Breast epithelium (tissue), 3 donors: ENCODE data around the gene VPS51.

Experiments
- CTCF ChIP-seq, 3 donors: fragments of 450-650 bp; IDR thresholded peaks; one replicate each; pipeline ENCODE4 v1.5.1; 2016 to 2017; ENCODE audit warnings: antibody characterized with exemption in 3 of 3, mild to moderate bottlenecking in 3 of 3, moderate library complexity in 3 of 3
- POLR2A ChIP-seq: fragments of 450-650 bp; IDR thresholded peaks from one replicate; pipeline ENCODE4 v1.6.1; 2016; ENCODE audit warnings: antibody characterized with exemption, mild to moderate bottlenecking, moderate library complexity
- POLR2AphosphoS5 ChIP-seq, 3 donors: sonication (generic); formaldehyde crosslinking; IDR thresholded peaks; one replicate each; pipeline ENCODE4 v1.6.1; 2017; ENCODE audit warnings: antibody characterized with exemption in 3 of 3

GRCh38 chr11:65130631-65131416 is 34.8 kb downstream of the VPS51 start:
- TF ChIP-seq POLR2A = no peak
- no peak for TF ChIP-seq CTCF (IDR thresholded peaks at IDR 0.05)
- no peak for TF ChIP-seq POLR2AphosphoS5 (IDR thresholded peaks at IDR 0.05)
